ENCODE measurements around the gene POU3F1.
A peak's percentile ranks its signal among the peaks of the same experiment; 100 is the strongest.

The POU3F1 gene

GRCh38 chr1:38012363-38013226 lies 34.0 kb downstream of the POU3F1 start, which contains the start of gene UTP11:
Gene UTP11, plus strand, starts transcription at chr1:38012734. Its CDS starts 69 bp downstream, at chr1:38012803.
- Histone ChIP-seq H3K4me3 (replicated peaks; ENCODE audit: insufficient read depth, low read length) (peak within 1 kb of the TSS; percentile 73), H3K27me3 (ENCODE audit: insufficient read depth, poor library complexity, severe bottlenecking) (no peaks in the 10 kb centered on the region), H3K27ac (replicated peaks) (peak within 1 kb of the TSS; percentile 75)
- TF ChIP-seq SPI1 (IDR thresholded peaks at IDR 0.05; ENCODE audit: borderline replicate concordance, low read depth) (no peak), REST (IDR thresholded peaks at IDR 0.05; ENCODE audit: insufficient replicate concordance, low read depth) (peak; percentile 74), CTCF (IDR thresholded peaks at IDR 0.05; ENCODE audit: insufficient read depth, low read length) (no peak), POLR2AphosphoS5 (IDR thresholded peaks at IDR 0.05; ENCODE audit: low read depth) (peak; percentile 77; the same call in 1 of the 2 replicates), GABPA (IDR thresholded peaks at IDR 0.05; ENCODE audit: low read depth) (peak; percentile 97)
- DNase-seq (ENCODE audit: low read depth in 1 of 2, low spot score in 1 of 2): peak; percentile 98 to 99

GRCh38 chr1:38009841-38010180 lies 36.8 kb downstream of the POU3F1 start:
- no peaks in the 10 kb centered on the region for H3K27me3 ChIP-seq (ENCODE audit: insufficient read depth, poor library complexity, severe bottlenecking)
- no peak overlapping the region for H3K4me3 ChIP-seq (replicated peaks; ENCODE audit: insufficient read depth, low read length)
- peak overlapping the region; percentile 78 for H3K27ac ChIP-seq (replicated peaks)
- DNase-seq (ENCODE audit: low read depth in 1 of 2, low spot score in 1 of 2): no peak
- TF ChIP-seq REST (IDR thresholded peaks at IDR 0.05; ENCODE audit: insufficient replicate concordance, low read depth) (no peak), SPI1 (IDR thresholded peaks at IDR 0.05; ENCODE audit: borderline replicate concordance, low read depth) (no peak), CTCF (IDR thresholded peaks at IDR 0.05; ENCODE audit: insufficient read depth, low read length) (no peak), GABPA (IDR thresholded peaks at IDR 0.05; ENCODE audit: low read depth) (no peak), POLR2AphosphoS5 (IDR thresholded peaks at IDR 0.05; ENCODE audit: low read depth) (no peak)

GRCh38 chr1:38009088-38009840 lies 37.3 kb downstream of the POU3F1 start:
- peak; percentile 82 to 83 for DNase-seq (ENCODE audit: low read depth in 1 of 2, low spot score in 1 of 2)

More at GRCh38 chr1:38009088-38009840, 37.3 kb downstream of the POU3F1 start:
- peak overlapping the region; percentile 78 for H3K27ac ChIP-seq (replicated peaks)
- TF ChIP-seq REST (IDR thresholded peaks at IDR 0.05; ENCODE audit: insufficient replicate concordance, low read depth): no peak
- no peak for TF ChIP-seq POLR2AphosphoS5 (IDR thresholded peaks at IDR 0.05; ENCODE audit: low read depth)
- no peak for TF ChIP-seq CTCF (IDR thresholded peaks at IDR 0.05; ENCODE audit: insufficient read depth, low read length)
- TF ChIP-seq GABPA (IDR thresholded peaks at IDR 0.05; ENCODE audit: low read depth): no peak
- TF ChIP-seq SPI1 (IDR thresholded peaks at IDR 0.05; ENCODE audit: borderline replicate concordance, low read depth): no peak
- H3K27me3 ChIP-seq (ENCODE audit: insufficient read depth, poor library complexity, severe bottlenecking): no peaks in the 10 kb centered on the region
- no peak overlapping the region for H3K4me3 ChIP-seq (replicated peaks; ENCODE audit: insufficient read depth, low read length)
